NCI-H1417 (cell line): ENCODE measurements around the gene CARD19.
"Not testable (repeated sequence)": the region's sequence is repeated elsewhere in the genome, so short reads cannot be mapped to it uniquely, and the experiment has no call there.

Experiments
- DNase-seq, 3 experiments: peaks; one replicate each; lab custom pipeline; 2025; lab: John Stamatoyannopoulos, UW

CARD19 gene

DNA sequence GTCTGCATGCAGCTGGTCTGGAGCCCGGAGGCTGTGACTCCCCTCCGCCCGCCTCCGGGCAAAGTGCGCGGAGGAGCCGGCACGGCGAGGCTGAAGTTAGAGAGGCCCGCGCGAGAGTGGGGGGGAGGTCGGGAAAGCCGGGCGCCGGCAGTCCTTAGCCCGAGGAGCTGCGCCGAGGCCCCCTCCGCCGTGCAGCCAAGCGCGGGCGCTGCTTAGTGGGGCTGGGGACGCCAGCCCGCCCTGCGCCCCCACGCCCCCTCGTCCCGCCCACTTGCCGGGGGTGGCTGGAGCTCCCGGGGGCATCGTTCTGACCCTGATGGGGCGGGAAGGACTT lies 37.6 kb downstream of the CARD19 start:
- peak in 2 of 3 experiments; percentile 80 for DNase-seq

DNA sequence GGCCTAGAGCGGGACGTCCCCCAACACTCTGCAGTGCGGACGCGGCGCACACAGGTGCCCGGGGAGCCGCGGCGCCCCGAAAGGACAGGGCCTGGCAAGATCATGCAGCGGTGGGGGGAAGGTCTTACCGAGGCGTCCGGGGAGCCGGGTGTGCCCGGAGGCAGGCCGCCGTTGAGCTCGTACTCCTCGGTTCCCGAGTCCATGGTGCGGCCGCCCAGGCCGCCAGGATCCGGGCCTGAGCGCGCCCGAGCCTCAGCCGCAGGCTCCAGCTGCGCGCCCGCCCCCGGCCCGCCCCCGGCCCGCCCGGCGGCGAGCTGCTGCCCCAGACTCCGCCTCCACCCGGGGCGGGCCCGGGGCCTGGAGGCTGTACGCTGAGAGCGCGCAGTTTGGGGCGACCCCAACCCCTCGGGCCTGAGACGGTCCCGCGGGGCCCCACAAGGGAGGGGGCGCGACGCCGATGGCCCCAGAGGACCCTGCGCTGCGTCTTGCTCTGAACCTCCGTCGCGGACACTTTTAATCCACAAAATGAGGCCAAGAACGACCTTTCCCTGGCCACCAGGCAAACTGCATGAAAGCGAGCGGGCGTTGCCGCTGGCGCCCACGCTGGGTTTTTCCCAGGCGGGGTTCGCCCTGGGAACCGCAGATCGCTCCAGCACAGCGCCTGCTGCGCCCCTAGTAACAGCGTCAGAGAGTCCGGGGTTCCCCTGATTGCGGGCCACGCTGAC lies 38.2 kb downstream of the CARD19 start, which contains the start of gene NINJ1:
Gene NINJ1, minus strand, starts transcription at position 237 of the 725 bp plus-strand sequence. Its CDS starts 34 bp downstream, at position 203.
- DNase-seq = peak; percentile 59 to 93 (median 90)

GRCh38 chr9:93134740-93135444 lies 38.9 kb downstream of the CARD19 start:
- no peak for DNase-seq

DNA sequence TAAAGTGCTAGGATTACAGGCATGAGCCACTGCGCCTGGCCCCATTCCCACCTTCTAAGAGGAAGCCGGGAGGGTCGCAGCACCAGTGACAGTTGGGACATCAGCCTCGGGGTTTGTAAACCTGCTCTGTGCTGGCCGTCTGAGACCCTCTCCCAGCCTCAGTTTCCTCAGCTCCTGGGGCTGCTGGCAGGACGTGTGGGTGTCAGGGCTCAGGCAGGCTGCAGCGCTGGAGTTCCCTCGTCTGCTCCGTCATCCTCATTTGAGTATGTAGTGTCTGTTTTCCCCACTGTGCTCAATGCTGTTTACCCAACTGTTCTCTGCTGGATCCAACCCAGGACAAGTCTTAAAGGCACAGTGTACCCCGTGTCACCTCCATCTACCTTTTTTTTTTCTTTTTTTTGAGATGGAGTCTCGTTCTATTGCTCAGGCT lies 40.0 kb downstream of the CARD19 start:
- DNase-seq = no peak

DNA sequence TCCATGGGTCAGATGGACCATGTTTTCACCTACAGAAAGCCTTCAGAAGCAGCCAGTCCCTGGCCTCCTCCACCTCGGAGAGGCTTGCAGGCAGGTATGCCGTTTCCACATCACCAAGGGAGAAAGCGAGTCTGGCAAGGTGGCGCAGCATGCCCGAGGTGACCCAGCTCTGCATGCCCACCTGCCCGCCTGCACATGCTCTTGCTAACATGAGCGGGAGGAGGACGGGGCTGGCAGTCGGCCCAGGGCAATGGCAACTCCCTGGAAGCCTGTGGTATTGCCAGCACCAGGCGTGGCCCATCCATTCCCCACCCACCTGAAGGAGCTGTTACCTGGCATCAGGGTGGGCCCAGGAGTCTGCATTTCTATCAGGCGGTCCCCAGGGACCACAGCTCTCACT lies 41.3 kb downstream of the CARD19 start:
- DNase-seq = no peak

DNA sequence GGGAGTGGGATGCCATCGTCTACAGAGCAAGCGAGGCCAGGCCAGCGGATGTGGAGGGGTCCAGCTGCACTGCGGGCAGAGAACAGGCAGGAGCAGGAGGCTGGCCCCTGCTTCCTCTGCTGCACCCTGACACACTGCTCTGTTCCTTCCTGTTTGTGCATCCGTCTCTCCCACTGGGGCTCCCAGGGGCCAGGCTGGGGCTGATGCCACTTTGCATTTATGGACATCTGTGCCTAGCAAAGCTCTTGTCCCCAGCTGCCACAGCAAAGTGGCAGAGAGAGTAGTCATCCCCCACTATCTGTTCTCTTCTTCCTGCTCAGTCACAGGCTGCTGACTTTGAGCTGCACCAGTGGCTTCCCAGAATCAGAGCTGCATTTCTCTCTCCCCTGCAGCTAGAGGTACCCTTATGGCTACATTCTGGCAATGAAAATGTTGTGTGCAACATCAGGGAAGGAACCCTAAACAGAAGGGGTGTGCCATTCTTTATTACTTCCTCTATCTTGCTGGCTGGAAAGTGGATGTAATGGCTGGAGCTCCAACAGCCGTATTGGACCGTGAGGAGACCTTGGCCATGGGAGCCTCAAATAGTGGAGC lies 42.3 kb downstream of the CARD19 start:
- DNase-seq = no peak

GRCh38 chr9:93139365-93140182 lies 43.6 kb downstream of the CARD19 start:
- DNase-seq = no peak

- DNase-seq = no peak
These were observed 45.9 kb downstream of the CARD19 start for GRCh38 chr9:93141771-93142483.

DNA sequence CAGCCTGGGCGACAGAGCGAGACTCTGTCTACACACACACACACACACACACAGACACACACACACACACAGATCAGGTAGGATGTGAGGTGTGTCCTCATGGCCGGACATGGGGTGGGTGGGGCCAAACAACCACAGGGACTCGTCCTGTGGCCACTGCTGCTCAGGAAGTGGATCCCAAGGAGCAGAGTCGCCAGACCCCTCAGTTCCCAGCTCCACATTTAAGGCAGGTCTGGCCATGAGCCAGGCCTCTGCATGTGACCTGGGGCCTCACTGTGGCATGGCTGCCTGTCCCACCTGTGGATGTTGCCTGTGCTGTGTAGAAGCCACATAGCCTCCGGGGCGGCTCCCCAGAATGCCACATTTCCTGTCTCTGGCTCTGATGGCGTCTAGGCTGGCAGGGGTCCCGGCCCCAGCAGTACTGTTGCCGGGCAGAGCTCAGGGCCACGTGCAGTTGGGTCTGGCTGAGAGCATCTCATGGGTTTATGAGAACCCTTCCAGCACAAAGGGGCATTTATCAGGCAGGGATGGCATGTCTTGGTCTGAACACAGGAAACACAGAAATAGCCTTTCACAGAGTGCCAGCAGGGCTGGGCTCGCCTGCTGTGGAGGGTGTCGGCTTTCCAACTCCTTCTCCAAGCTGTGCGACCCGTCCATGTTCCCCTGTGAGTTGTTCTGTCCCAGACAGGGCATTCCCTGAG lies 48.0 kb downstream of the CARD19 start:
- no peak for DNase-seq

- not testable (repeated sequence) for DNase-seq
These were observed 50.7 kb downstream of the CARD19 start for GRCh38 chr9:93146696-93147095.

DNA sequence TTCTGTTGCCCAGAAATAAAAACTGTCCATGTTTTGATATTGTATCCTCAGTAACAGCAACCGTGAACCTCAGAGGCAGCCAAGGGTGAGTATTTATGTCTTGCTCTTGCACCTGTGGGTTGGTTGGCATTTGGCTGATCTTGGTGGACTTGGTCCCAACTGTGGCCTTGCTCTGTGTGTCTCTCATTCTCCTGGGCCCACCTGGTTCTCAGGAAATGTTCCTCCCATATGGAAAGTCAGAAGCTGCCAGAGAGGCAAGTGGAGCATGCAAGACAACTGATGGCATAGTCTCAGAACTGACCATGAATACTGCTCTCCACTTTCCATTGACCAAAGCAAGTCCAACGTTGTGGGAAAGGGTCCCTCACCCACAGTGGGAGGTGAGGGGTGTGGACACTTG lies 51.6 kb downstream of the CARD19 start:
- DNase-seq = no peak

DNA sequence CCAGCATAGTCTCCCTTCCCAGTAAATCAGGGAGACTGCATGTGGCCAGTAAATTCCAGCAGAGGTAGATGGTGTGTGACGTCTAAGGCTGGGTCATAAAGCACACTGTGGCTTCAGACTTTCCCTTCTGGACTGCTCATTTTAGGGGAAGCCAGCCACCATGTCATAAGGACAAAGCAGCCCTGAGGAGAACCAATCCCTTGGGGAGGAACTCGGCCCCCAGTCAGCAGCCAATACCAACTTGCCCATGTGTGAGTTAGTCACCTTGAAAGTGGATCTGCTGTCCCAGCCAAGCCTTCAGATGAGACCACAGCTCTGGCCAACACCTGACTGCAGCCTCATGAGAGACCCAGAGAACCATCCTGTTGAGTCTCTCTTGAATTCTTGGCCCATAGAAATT lies 52.7 kb downstream of the CARD19 start:
- no peak for DNase-seq

DNA sequence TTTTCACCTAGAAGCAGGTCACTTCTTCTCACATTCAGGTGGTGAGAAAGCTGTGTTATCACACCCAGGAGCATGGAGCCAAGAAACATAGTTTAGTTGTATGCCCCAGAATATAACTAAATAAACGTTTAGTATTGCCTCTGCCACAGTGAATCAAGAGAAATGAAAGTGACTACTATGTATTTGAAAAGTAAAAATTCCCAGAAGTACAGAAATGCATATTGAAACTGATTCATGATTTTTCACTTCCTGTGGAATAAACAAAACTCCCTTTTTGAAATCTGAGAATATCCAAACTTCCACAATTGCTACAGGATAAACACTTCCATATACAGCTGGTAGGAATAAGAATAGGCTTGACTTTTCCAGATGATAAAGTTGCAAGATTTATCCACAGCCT lies 53.3 kb downstream of the CARD19 start:
- no peak for DNase-seq

DNA sequence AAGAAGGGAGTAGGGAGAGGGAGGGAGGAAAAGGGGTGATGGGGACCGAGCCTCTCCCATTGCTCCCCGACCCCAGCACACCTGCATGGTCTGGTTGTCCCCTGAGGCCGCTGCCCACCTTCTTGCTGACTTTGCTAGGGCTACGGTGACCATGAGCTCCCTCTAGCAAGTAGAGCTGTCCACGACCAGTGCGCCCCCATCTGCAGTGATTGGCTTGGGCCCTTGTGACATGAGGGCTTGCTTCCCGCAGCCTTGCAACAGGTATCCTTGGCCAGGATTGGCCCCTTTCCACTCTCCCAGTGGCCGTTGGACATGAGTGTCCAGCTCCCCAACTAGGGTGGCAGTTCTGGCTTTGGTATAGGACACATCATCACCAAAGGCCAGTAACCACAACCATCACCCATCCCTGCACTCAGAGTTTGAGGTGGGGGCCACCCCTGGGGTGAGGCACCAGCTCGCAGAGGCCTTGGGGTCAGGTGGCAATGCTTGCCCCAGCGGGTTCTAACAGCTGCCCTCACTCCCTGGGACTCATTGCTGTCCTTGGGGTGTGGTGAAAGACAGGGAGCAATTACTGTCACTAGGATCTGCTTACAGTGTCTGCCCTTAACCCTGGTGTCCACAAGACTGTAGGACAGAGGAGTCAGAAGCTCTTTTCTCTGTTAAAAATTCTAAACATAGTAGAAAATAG lies 55.2 kb downstream of the CARD19 start:
- DNase-seq = no peak

DNA sequence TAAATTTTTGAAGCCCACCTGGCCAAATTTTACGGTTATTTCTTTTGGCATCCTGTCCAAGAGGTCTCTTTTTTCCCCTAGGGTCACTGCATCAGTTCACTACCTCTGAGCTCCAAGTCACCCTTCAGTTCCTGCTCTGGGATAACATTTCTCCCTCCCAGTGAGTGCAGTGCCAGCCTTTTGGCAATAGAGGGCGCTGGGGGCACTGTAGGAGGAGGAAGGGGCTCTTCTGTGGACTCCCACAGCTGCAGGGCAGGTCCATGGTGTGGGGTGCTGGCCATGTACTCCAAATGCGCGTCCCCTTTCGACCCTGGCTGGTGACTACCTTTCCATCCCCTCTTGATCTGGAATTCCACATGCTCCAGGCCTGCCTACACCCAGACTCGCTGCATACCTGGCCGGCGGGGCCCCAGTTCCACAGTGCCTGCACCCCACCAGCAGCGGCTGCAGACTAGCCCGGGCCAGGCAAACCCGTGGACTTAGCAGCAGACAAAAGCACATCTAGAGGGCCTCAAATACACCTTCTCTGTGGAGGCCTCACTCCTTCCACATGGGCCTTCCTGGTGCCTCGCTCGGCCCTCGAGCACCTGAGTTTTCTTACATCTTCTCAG lies 58.4 kb downstream of the CARD19 start:
- peak; percentile 4 to 60 (median 31) for DNase-seq

GRCh38 chr9:93155716-93156474 lies 59.9 kb downstream of the CARD19 start:
- DNase-seq = peak in 1 of 3 experiments; percentile 5

- no peak for DNase-seq
These were observed 60.5 kb downstream of the CARD19 start for GRCh38 chr9:93156475-93157008.

- peak; percentile 64 to 87 (median 75) for DNase-seq
These were observed 63.8 kb downstream of the CARD19 start for GRCh38 chr9:93159601-93160471.
